HepG2 (cell line): ENCODE results near the gene AEN. TPM values are rescaled to one million over a fixed set of nuclear protein-coding genes. Genes with fewer than 3 reads are reported as not detected.

Source experiments
- ATM ChIP-seq: fragments of 450-650 bp; IDR thresholded peaks from 2 replicates; pipeline ENCODE4 v1.7.1; 2017; ENCODE audit warnings: mild to moderate bottlenecking, borderline replicate concordance
- DNMT1 ChIP-seq: sonication (generic); formaldehyde crosslinking; IDR thresholded peaks from 2 replicates; pipeline ENCODE4 v1.5.1; 2020; ENCODE audit warnings: mild to moderate bottlenecking, missing genetic modification reagents
- EHMT2 ChIP-seq: fragments of 200-600 bp; sonication (generic); IDR thresholded peaks from 2 replicates; pipeline ENCODE4 v1.7.0; 2017; ENCODE audit warnings: antibody characterized with exemption, low read depth, low read length, borderline replicate concordance
- ELF1 ChIP-seq: sonication (generic); formaldehyde crosslinking; IDR thresholded peaks from 2 replicates; pipeline ENCODE4 v1.4.0; 2020; ENCODE audit warnings: missing genetic modification reagents
- FOXK2 ChIP-seq: fragments of 450-650 bp; IDR thresholded peaks from 2 replicates; pipeline ENCODE4 v1.6.1; 2016
- KAT8 ChIP-seq: IDR thresholded peaks from 2 replicates; pipeline ENCODE4 v1.6.1; 2016; ENCODE audit warnings: missing genetic modification reagents, missing compliant biosample characterization
- KMT2A ChIP-seq: sonication (generic); formaldehyde crosslinking; IDR thresholded peaks from 2 replicates; pipeline ENCODE4 v1.4.0; 2020; ENCODE audit warnings: missing genetic modification reagents
- NR2F2 ChIP-seq: IDR thresholded peaks from 2 replicates; pipeline ENCODE4 v1.6.1; 2012; ENCODE audit warnings: low read depth, inconsistent platforms, borderline replicate concordance
- PCBP1 ChIP-seq: fragments of 200-400 bp; formaldehyde crosslinking; IDR thresholded peaks from 2 replicates; pipeline ENCODE4 v1.6.1; 2017; ENCODE audit warnings: mild to moderate bottlenecking, low read depth, low read length, borderline replicate concordance
- PRMT3 ChIP-seq: sonication (generic); formaldehyde crosslinking; IDR thresholded peaks from 2 replicates; pipeline ENCODE4 v1.8.1; 2022; ENCODE audit warnings: low read depth, mild to moderate bottlenecking, moderate library complexity, missing genetic modification reagents, borderline replicate concordance
- SIN3A ChIP-seq: IDR thresholded peaks from 2 replicates; pipeline ENCODE4 v1.6.1; 2011; ENCODE audit warnings: low read depth, mild to moderate bottlenecking, control low read depth, low read length, borderline replicate concordance
- TAF1 ChIP-seq: sonication (generic); formaldehyde crosslinking; IDR thresholded peaks from 2 replicates; pipeline ENCODE4 v1.4.0; 2020; ENCODE audit warnings: missing genetic modification reagents
- ZFP36L1 ChIP-seq: sonication (generic); formaldehyde crosslinking; IDR thresholded peaks from 2 replicates; pipeline ENCODE4 v1.8.0; 2022; ENCODE audit warnings: mild to moderate bottlenecking, missing genetic modification reagents, moderate library complexity
- ZMYM4 ChIP-seq: sonication (generic); formaldehyde crosslinking; IDR thresholded peaks from 2 replicates; pipeline ENCODE4 v1.8.1; 2023; ENCODE audit warnings: mild to moderate bottlenecking, missing genetic modification reagents
- ZNF382 ChIP-seq: sonication (generic); formaldehyde crosslinking; IDR thresholded peaks from 2 replicates; pipeline ENCODE4 v1.5.0; 2020; ENCODE audit warnings: missing genetic modification reagents, mild to moderate bottlenecking, borderline replicate concordance
- ZNF577 ChIP-seq: sonication (generic); formaldehyde crosslinking; IDR thresholded peaks from 2 replicates; pipeline ENCODE4 v1.4.0; 2020; ENCODE audit warnings: mild to moderate bottlenecking, low read depth, missing genetic modification reagents, borderline replicate concordance
- ZSCAN31 ChIP-seq: sonication (generic); formaldehyde crosslinking; IDR thresholded peaks from 2 replicates; pipeline ENCODE4 v1.5.0; 2020; ENCODE audit warnings: low read depth, mild to moderate bottlenecking, missing genetic modification reagents
- polyA plus RNA-seq, 8 experiments: library from polyadenylated mRNA; depleted of rRNA in 3 of 8; stranded (reverse) in 7 of 8; unstranded in 1 of 8; fragments of >200 nt; fragmentation: Illumina TruSeq in 4 of 8; extraction: Trizol in 4 of 8; gene quantifications; 2 replicates each; pipeline versions ENCODE4 v1.2.1 to v1.2.3, GENCODE V29; 2011 to 2016; ENCODE audit warnings: low read depth in 4 of 8, missing spikeins in 1 of 8, mixed read lengths in 1 of 8; ENCODE audit not compliant: insufficient read depth in 1 of 8
- total RNA-seq, 5 experiments: library from RNA; depleted of rRNA; stranded (reverse); fragments of >200 nt; fragmentation: Illumina TruSeq; extraction: Trizol; gene quantifications; 2 replicates each; pipeline ENCODE4 v1.2.3, GENCODE V29; 2016; ENCODE audit warnings: low read depth in 1 of 5
- TF ChIP-seq, protein P1 (sequence below): sonication (generic); formaldehyde crosslinking; IDR thresholded peaks from 2 replicates; pipeline ENCODE4 v1.5.0; 2020; ENCODE audit warnings: missing genetic modification reagents
- TF ChIP-seq, protein P2 (sequence below): fragments of 450-650 bp; IDR thresholded peaks from 2 replicates; pipeline ENCODE4 v1.6.1; 2017; ENCODE audit warnings: mild to moderate bottlenecking
- TF ChIP-seq, protein P3 (sequence below): sonication (generic); formaldehyde crosslinking; IDR thresholded peaks from 2 replicates; pipeline ENCODE4 v1.4.0; 2020; ENCODE audit warnings: missing genetic modification reagents
- TF ChIP-seq, protein P4 (sequence below): sonication (generic); formaldehyde crosslinking; IDR thresholded peaks from 2 replicates; pipeline ENCODE4 v1.4.0; 2020; ENCODE audit warnings: missing genetic modification reagents, borderline replicate concordance

AEN gene
- total and polyA plus RNA-seq, 2 of the 13 experiments (the other 11 are each of a cell fraction or from before 2014, with no cell fraction given): 51.3 to 118 TPM

DNA sequence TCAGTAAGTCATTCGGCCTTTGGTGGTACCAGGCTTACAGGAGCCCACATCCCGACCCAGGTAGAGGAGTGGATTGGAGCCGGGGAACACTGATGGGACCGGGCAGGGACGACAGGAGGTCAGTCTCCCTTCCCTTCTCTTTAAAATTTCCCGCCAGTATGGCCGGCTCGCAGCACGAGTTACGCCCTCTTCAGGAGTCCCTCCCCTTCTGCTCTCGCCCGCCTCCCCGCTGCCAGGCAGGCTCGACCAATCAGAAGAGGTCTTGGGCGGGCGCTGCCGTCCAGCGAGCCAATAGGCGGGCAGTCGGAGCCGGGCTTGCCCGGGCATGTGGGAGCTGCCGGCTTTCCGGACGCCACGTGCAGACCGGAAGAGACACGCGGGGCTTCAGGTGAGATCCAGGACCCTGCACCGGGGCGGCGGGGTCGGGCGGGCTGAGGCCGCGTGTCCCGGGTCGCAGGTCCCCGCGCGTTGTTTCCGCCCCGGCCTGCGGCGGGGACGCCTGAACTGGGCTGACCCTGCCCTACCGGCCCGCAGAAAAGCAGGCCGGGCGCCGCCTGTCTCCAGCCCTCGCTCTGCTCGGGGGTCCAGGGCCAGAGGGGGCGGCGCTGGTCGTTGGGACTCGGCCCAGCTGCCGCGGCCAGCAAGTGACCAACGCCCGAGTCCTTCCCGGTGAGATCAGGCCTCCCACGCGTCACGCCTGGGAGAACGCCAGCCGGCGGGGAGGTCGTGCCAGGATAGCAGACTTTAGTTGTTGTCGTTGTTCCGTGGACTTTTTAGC lies at the start of gene AEN (continued):
- TF ChIP-seq EHMT2 (no peak), ZNF382 (CRISPR knock-in tag) (no peak), ZFP36L1 (peak; percentile 71; the same call in 1 of the 2 replicates), ELF1 (CRISPR knock-in tag) (peak; percentile 84), PRMT3 (CRISPR knock-in tag) (no peak), PCBP1 (no peak), ZSCAN31 (CRISPR knock-in tag) (peak; percentile 49), ZNF577 (CRISPR knock-in tag) (no peak), NR2F2 (no peak), KMT2A (CRISPR knock-in tag) (peak; percentile 7; the same call in 1 of the 2 replicates), ZMYM4 (peak; percentile 69), KAT8 (CRISPR knock-in tag) (peak; percentile 54; the same call in 1 of the 2 replicates), DNMT1 (CRISPR knock-in tag) (no peak), SIN3A (peak; percentile 96; the same call in 1 of the 2 replicates), FOXK2 (no peak), ATM (no peak), TAF1 (peak; percentile 92)
- TF ChIP-seq, protein P1, sequence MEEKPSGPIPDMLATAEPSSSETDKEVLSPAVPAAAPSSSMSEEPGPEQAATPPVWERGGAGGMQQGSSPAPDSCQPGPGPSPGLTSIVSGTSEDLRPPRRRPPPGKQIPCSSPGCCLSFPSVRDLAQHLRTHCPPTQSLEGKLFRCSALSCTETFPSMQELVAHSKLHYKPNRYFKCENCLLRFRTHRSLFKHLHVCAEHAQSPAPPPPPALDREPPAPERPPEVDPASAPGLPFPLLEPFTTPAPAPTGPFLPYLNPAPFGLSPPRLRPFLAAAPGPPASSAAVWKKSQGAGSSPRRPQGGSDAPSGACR (CRISPR knock-in tag): 0 out of 2 replicates have a peak, but pooled peaks have one; percentile 56
- TF ChIP-seq, protein P2, sequence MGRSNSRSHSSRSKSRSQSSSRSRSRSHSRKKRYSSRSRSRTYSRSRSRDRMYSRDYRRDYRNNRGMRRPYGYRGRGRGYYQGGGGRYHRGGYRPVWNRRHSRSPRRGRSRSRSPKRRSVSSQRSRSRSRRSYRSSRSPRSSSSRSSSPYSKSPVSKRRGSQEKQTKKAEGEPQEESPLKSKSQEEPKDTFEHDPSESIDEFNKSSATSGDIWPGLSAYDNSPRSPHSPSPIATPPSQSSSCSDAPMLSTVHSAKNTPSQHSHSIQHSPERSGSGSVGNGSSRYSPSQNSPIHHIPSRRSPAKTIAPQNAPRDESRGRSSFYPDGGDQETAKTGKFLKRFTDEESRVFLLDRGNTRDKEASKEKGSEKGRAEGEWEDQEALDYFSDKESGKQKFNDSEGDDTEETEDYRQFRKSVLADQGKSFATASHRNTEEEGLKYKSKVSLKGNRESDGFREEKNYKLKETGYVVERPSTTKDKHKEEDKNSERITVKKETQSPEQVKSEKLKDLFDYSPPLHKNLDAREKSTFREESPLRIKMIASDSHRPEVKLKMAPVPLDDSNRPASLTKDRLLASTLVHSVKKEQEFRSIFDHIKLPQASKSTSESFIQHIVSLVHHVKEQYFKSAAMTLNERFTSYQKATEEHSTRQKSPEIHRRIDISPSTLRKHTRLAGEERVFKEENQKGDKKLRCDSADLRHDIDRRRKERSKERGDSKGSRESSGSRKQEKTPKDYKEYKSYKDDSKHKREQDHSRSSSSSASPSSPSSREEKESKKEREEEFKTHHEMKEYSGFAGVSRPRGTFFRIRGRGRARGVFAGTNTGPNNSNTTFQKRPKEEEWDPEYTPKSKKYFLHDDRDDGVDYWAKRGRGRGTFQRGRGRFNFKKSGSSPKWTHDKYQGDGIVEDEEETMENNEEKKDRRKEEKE: no peak
- TF ChIP-seq, protein P3, sequence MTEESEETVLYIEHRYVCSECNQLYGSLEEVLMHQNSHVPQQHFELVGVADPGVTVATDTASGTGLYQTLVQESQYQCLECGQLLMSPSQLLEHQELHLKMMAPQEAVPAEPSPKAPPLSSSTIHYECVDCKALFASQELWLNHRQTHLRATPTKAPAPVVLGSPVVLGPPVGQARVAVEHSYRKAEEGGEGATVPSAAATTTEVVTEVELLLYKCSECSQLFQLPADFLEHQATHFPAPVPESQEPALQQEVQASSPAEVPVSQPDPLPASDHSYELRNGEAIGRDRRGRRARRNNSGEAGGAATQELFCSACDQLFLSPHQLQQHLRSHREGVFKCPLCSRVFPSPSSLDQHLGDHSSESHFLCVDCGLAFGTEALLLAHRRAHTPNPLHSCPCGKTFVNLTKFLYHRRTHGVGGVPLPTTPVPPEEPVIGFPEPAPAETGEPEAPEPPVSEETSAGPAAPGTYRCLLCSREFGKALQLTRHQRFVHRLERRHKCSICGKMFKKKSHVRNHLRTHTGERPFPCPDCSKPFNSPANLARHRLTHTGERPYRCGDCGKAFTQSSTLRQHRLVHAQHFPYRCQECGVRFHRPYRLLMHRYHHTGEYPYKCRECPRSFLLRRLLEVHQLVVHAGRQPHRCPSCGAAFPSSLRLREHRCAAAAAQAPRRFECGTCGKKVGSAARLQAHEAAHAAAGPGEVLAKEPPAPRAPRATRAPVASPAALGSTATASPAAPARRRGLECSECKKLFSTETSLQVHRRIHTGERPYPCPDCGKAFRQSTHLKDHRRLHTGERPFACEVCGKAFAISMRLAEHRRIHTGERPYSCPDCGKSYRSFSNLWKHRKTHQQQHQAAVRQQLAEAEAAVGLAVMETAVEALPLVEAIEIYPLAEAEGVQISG (CRISPR knock-in tag): peak; percentile 60
- TF ChIP-seq, protein P4, sequence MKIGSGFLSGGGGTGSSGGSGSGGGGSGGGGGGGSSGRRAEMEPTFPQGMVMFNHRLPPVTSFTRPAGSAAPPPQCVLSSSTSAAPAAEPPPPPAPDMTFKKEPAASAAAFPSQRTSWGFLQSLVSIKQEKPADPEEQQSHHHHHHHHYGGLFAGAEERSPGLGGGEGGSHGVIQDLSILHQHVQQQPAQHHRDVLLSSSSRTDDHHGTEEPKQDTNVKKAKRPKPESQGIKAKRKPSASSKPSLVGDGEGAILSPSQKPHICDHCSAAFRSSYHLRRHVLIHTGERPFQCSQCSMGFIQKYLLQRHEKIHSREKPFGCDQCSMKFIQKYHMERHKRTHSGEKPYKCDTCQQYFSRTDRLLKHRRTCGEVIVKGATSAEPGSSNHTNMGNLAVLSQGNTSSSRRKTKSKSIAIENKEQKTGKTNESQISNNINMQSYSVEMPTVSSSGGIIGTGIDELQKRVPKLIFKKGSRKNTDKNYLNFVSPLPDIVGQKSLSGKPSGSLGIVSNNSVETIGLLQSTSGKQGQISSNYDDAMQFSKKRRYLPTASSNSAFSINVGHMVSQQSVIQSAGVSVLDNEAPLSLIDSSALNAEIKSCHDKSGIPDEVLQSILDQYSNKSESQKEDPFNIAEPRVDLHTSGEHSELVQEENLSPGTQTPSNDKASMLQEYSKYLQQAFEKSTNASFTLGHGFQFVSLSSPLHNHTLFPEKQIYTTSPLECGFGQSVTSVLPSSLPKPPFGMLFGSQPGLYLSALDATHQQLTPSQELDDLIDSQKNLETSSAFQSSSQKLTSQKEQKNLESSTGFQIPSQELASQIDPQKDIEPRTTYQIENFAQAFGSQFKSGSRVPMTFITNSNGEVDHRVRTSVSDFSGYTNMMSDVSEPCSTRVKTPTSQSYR (CRISPR knock-in tag): no peak
